ENCODE results near the gene CTIF. TPM values are rescaled to one million over a fixed set of nuclear protein-coding genes. Genes with fewer than 3 reads are reported as not detected.
"Not testable (repeated sequence)": the region's sequence is repeated elsewhere in the genome, so short reads cannot be mapped to it uniquely, and the experiment has no call there.

CTIF gene
- total RNA-seq (2014; rRNA removed; shearing (Covaris generic); ENCODE audit: low replicate concordance) = 10.2 and 20.6 TPM in 2 replicates

- peak within 1 kb of the TSS; percentile 94 for H3K4me3 ChIP-seq
- no peaks in the 10 kb centered on the region for H3K9me3 ChIP-seq
- H3K36me3 ChIP-seq = peaks cover 15% of the 10 kb centered on the region
- DNase-seq = peak; percentile 96
- no peaks in the 10 kb centered on the region for H3K27me3 ChIP-seq
Measured at GRCh38 chr18:48538531-48539405, at the start of gene CTIF. CTIF (plus strand) TSS chr18:48539031; CDS start chr18:48619566, 80,535 bp downstream.

GRCh38 chr18:48490641-48491293 lies 48.1 kb upstream of the CTIF start:
- Histone ChIP-seq H3K4me3 (no peak overlapping the region), H3K9me3 (no peaks in the 10 kb centered on the region), H3K27me3 (no peaks in the 10 kb centered on the region), H3K36me3 (no peaks in the 10 kb centered on the region)
- DNase-seq = peak; percentile 14

GRCh38 chr18:48492880-48493279 lies 46.0 kb upstream of the CTIF start:
- DNase-seq = no peak
- no peak overlapping the region for H3K4me3 ChIP-seq
- no peaks in the 10 kb centered on the region for H3K36me3 ChIP-seq
- peaks cover 5% of the 10 kb centered on the region for H3K9me3 ChIP-seq
- no peaks in the 10 kb centered on the region for H3K27me3 ChIP-seq

GRCh38 chr18:48493434-48494230 lies 45.2 kb upstream of the CTIF start:
- H3K36me3 ChIP-seq = no peaks in the 10 kb centered on the region
- H3K27me3 ChIP-seq = no peaks in the 10 kb centered on the region
- H3K4me3 ChIP-seq = no peak overlapping the region
- DNase-seq = no peak
- peaks cover 5% of the 10 kb centered on the region for H3K9me3 ChIP-seq

GRCh38 chr18:48497863-48498262 lies 41.0 kb upstream of the CTIF start:
- Histone ChIP-seq H3K27me3 (no peaks in the 10 kb centered on the region), H3K4me3 (no peak overlapping the region), H3K9me3 (peaks cover 5% of the 10 kb centered on the region), H3K36me3 (no peaks in the 10 kb centered on the region)
- DNase-seq = no peak

GRCh38 chr18:48500517-48500916 lies 38.3 kb upstream of the CTIF start:
- Histone ChIP-seq H3K4me3 (no peak overlapping the region), H3K9me3 (peaks cover 5% of the 10 kb centered on the region)
- no peak for DNase-seq

GRCh38 chr18:48502906-48503305 lies 35.9 kb upstream of the CTIF start:
- Histone ChIP-seq H3K27me3 (no peaks in the 10 kb centered on the region), H3K4me3 (no peak overlapping the region), H3K9me3 (peaks cover 15% of the 10 kb centered on the region), H3K36me3 (no peaks in the 10 kb centered on the region)
- no peak for DNase-seq

More at GRCh38 chr18:48500517-48500916, 38.3 kb upstream of the CTIF start:
- Histone ChIP-seq H3K36me3 (no peaks in the 10 kb centered on the region), H3K27me3 (no peaks in the 10 kb centered on the region)

- no peak overlapping the region for H3K4me3 ChIP-seq
- no peaks in the 10 kb centered on the region for H3K27me3 ChIP-seq
- H3K36me3 ChIP-seq = no peaks in the 10 kb centered on the region
- peaks cover 15% of the 10 kb centered on the region for H3K9me3 ChIP-seq
- DNase-seq = no peak
Measured at GRCh38 chr18:48504819-48505218, 34.0 kb upstream of the CTIF start.

- not testable (repeated sequence) for H3K36me3 ChIP-seq, H3K27me3 ChIP-seq, DNase-seq, H3K4me3 ChIP-seq
- peaks cover 15% of the 10 kb centered on the region for H3K9me3 ChIP-seq
Measured at GRCh38 chr18:48506983-48507568, 31.8 kb upstream of the CTIF start.

GRCh38 chr18:48512498-48512897 lies 26.3 kb upstream of the CTIF start:
- H3K9me3 ChIP-seq, H3K4me3 ChIP-seq, DNase-seq, H3K36me3 ChIP-seq, H3K27me3 ChIP-seq: not testable (repeated sequence)

GRCh38 chr18:48514786-48515185 lies 24.0 kb upstream of the CTIF start:
- DNase-seq = peak; percentile 13
- Histone ChIP-seq H3K36me3 (no peaks in the 10 kb centered on the region), H3K4me3 (no peak overlapping the region), H3K27me3 (no peaks in the 10 kb centered on the region), H3K9me3 (no peaks in the 10 kb centered on the region)

- DNase-seq = no peak
- Histone ChIP-seq H3K4me3 (no peak overlapping the region), H3K36me3 (no peaks in the 10 kb centered on the region), H3K27me3 (no peaks in the 10 kb centered on the region), H3K9me3 (no peaks in the 10 kb centered on the region)
Measured at GRCh38 chr18:48517048-48517447, 21.8 kb upstream of the CTIF start.

- H3K27me3 ChIP-seq = no peaks in the 10 kb centered on the region
- no peak overlapping the region for H3K4me3 ChIP-seq
- H3K9me3 ChIP-seq = no peaks in the 10 kb centered on the region
- no peak for DNase-seq
- H3K36me3 ChIP-seq = no peaks in the 10 kb centered on the region
Measured at GRCh38 chr18:48519431-48520100, 19.3 kb upstream of the CTIF start.

- Histone ChIP-seq H3K27me3 (no peaks in the 10 kb centered on the region), H3K9me3 (no peaks in the 10 kb centered on the region), H3K4me3 (no peak overlapping the region), H3K36me3 (no peaks in the 10 kb centered on the region)
- DNase-seq = no peak
Measured at GRCh38 chr18:48521723-48522122, 17.1 kb upstream of the CTIF start.

GRCh38 chr18:48525671-48526070 lies 13.2 kb upstream of the CTIF start:
- Histone ChIP-seq H3K4me3 (no peak overlapping the region), H3K9me3 (no peaks in the 10 kb centered on the region), H3K36me3 (no peaks in the 10 kb centered on the region), H3K27me3 (no peaks in the 10 kb centered on the region; the same call in 1 of the 2 replicates)
- DNase-seq = no peak

GRCh38 chr18:48527461-48527860 lies 11.4 kb upstream of the CTIF start:
- no peaks in the 10 kb centered on the region for H3K36me3 ChIP-seq
- H3K9me3 ChIP-seq = no peaks in the 10 kb centered on the region
- no peak for DNase-seq
- no peak overlapping the region for H3K4me3 ChIP-seq
- no peaks in the 10 kb centered on the region; the same call in 1 of the 2 replicates for H3K27me3 ChIP-seq
